ENCODE measurements around the gene PPAN. TPM values are rescaled to one million over a fixed set of nuclear protein-coding genes. Genes with fewer than 3 reads are reported as not detected.

The PPAN gene
- total RNA-seq, 1 donor from 2014 or later: 45.3 TPM

DNA sequence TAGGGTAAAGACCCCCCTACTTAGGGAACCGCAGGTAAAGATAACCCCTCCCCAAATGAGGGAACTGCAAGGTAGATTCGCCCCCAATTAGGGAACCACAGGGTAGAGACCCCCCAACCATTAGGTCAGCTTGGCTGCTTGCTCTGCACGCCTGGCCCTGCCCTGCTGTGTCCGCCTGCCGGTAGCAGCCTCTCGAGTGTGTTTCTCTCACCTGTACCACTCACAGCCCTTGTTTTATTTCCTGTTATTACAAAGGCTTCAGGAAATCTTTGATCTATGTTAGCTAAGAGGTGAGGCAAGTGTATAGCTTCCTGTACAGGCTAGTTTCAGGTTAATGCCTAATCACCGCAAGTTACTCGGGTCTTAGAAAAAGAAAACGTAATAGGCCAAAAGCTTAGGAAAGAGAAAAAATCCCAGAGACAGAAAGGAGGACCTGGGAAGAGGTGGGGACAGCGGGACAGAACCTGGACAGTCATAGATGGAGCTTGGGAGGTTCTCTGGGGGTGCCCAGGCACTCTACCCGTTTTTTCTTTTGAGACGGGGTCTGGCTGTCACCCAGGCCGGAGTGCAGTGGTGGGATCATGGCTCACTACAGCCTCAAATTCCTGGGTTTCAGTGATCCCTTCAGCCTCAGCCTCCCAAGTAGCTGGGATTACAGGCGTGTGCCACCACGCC, 36.7 kb downstream of the PPAN start:
- H3K27me3 ChIP-seq (ENCODE audit: control insufficient read depth, insufficient read depth, low read length): no peaks in the 10 kb centered on the region
- H3K4me3 ChIP-seq (ENCODE audit: low read depth, low read length): no peak overlapping the region
- no peak for FAIRE-seq
- TF ChIP-seq, protein P1, sequence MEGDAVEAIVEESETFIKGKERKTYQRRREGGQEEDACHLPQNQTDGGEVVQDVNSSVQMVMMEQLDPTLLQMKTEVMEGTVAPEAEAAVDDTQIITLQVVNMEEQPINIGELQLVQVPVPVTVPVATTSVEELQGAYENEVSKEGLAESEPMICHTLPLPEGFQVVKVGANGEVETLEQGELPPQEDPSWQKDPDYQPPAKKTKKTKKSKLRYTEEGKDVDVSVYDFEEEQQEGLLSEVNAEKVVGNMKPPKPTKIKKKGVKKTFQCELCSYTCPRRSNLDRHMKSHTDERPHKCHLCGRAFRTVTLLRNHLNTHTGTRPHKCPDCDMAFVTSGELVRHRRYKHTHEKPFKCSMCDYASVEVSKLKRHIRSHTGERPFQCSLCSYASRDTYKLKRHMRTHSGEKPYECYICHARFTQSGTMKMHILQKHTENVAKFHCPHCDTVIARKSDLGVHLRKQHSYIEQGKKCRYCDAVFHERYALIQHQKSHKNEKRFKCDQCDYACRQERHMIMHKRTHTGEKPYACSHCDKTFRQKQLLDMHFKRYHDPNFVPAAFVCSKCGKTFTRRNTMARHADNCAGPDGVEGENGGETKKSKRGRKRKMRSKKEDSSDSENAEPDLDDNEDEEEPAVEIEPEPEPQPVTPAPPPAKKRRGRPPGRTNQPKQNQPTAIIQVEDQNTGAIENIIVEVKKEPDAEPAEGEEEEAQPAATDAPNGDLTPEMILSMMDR (IDR thresholded peaks at IDR 0.05; ENCODE audit: insufficient read depth, low read length, severe bottlenecking): no peak
- H3K36me3 ChIP-seq (ENCODE audit: control insufficient read depth, insufficient read depth, low read length): peaks cover 41% of the 10 kb centered on the region
- peak; percentile 21 for DNase-seq (ENCODE audit: low read depth)

- Histone ChIP-seq H3K36me3 (ENCODE audit: control insufficient read depth, insufficient read depth, low read length) (peaks cover 42% of the 10 kb centered on the region), H3K27me3 (ENCODE audit: control insufficient read depth, insufficient read depth, low read length) (no peaks in the 10 kb centered on the region), H3K4me3 (ENCODE audit: low read depth, low read length) (no peak overlapping the region)
- TF ChIP-seq, protein P1 (IDR thresholded peaks at IDR 0.05; ENCODE audit: insufficient read depth, low read length, severe bottlenecking): no peak
- DNase-seq (ENCODE audit: low read depth): no peak
- no peak for FAIRE-seq
Measured at GRCh38 chr19:10143681-10144080, 37.5 kb downstream of the PPAN start.

DNA sequence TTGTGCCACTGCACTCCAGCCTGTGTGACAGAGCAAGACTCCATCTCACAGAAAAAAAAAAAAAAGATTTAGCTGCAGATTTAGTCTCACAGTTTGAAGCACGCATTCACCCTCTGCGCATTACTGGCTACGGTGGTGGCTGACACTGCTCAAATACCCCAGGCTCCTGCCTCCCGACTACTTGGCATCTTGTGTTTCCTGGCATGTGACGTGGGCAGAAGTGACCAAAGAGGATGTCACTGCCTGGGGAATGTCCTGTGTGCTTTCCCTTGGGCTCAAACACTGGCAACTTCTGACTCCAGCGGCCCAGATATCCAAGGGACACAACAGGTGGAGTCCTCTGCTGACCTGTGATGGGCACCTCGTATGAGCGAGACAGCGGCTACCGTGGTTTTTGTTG, 38.2 kb downstream of the PPAN start:
- no peak for DNase-seq (ENCODE audit: low read depth)
- H3K4me3 ChIP-seq (ENCODE audit: low read depth, low read length): no peak overlapping the region
- H3K27me3 ChIP-seq (ENCODE audit: control insufficient read depth, insufficient read depth, low read length): no peaks in the 10 kb centered on the region
- H3K36me3 ChIP-seq (ENCODE audit: control insufficient read depth, insufficient read depth, low read length): peaks cover 41% of the 10 kb centered on the region
- FAIRE-seq: no peak
- TF ChIP-seq, protein P1 (IDR thresholded peaks at IDR 0.05; ENCODE audit: insufficient read depth, low read length, severe bottlenecking): no peak

GRCh38 chr19:10145031-10145430, 38.9 kb downstream of the PPAN start:
- TF ChIP-seq, protein P1 (IDR thresholded peaks at IDR 0.05; ENCODE audit: insufficient read depth, low read length, severe bottlenecking): no peak
- Histone ChIP-seq H3K36me3 (ENCODE audit: control insufficient read depth, insufficient read depth, low read length) (peaks cover 38% of the 10 kb centered on the region), H3K4me3 (ENCODE audit: low read depth, low read length) (no peak overlapping the region), H3K27me3 (ENCODE audit: control insufficient read depth, insufficient read depth, low read length) (no peaks in the 10 kb centered on the region)
- no peak for DNase-seq (ENCODE audit: low read depth)
- FAIRE-seq: no peak

DNA sequence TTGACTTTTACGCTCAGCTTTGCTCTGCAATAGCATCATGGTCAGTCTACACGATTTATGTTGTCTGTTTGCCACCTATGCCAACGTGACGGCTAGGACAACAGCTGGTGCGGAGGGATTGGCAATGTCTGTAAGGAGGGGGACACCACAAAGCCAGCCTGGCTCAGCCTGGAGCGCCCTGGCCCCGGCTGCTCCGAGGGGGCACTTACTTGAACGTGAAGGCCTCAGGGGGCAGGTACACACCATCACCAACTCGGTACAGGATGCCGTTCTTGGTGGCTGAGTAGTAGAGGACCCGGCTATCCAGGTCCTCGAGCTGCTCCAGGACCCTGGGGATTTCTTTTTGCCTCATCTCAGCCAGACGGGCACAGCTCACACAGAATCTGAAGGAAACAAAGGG, 40.0 kb downstream of the PPAN start:
- TF ChIP-seq, protein P1 (IDR thresholded peaks at IDR 0.05; ENCODE audit: insufficient read depth, low read length, severe bottlenecking): no peak
- H3K36me3 ChIP-seq (ENCODE audit: control insufficient read depth, insufficient read depth, low read length): peaks cover 34% of the 10 kb centered on the region
- H3K4me3 ChIP-seq (ENCODE audit: low read depth, low read length): no peak overlapping the region
- H3K27me3 ChIP-seq (ENCODE audit: control insufficient read depth, insufficient read depth, low read length): no peaks in the 10 kb centered on the region
- DNase-seq (ENCODE audit: low read depth) (no peak), FAIRE-seq (no peak)

DNA sequence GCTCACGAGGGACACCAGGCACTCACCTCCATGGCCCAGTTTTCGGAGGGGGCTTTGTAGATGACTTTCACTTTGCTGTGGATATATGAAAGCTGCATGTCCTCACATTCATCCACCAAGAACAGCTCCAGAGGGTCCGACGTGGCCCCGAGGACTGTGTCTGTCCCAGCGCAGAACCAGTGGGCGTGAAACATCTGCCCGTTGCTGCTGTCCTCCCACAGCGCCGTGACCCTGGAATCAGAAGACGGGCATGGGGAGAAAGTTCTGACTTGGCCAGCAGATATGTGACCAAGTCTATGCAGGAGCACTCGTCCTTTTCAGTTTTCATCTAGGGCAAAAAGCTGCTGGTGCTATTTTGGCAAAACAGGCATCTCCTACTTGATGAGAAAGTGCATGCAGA, 43.3 kb downstream of the PPAN start:
- Histone ChIP-seq H3K36me3 (ENCODE audit: control insufficient read depth, insufficient read depth, low read length) (peaks cover 24% of the 10 kb centered on the region), H3K27me3 (ENCODE audit: control insufficient read depth, insufficient read depth, low read length) (no peaks in the 10 kb centered on the region), H3K4me3 (ENCODE audit: low read depth, low read length) (no peak overlapping the region)
- FAIRE-seq: no peak
- no peak for DNase-seq (ENCODE audit: low read depth)
- TF ChIP-seq, protein P1 (IDR thresholded peaks at IDR 0.05; ENCODE audit: insufficient read depth, low read length, severe bottlenecking): no peak

All from bronchial epithelial cell (primary cell).